H1 (cell line): ENCODE data around the gene LPP. TPM values are rescaled to one million over a fixed set of nuclear protein-coding genes. Genes with fewer than 3 reads are reported as not detected.

Source experiments
- CTCF ChIA-PET: fragments of 300-600 bp; sonication (Branson Sonifier 250); formaldehyde crosslinking; loops from one replicate; lab custom pipeline; 2021; ENCODE audit not compliant: partially characterized antibody; lab: Charles Lee
- POLR2A ChIA-PET: fragments of 300-600 bp; sonication (Branson Sonifier 250); formaldehyde crosslinking; loops from one replicate; lab custom pipeline; 2021; ENCODE audit warnings: inconsistent platforms; ENCODE audit not compliant: partially characterized antibody; lab: Charles Lee
- DNase-seq, 2 experiments: peaks; one replicate each; pipeline versions ENCODE4 v3.0.0 to v3.0.0-alpha.2; 2010 to 2022; ENCODE audit warnings: low spot score in 2 of 2, low read depth in 1 of 2, mixed read lengths in 1 of 2
- FAIRE-seq: peaks from 2 replicates; lab custom pipeline; 2011; peaks lifted over from hg19 to GRCh38; lab: Jason Lieb, UNC
- H2AFZ ChIP-seq: 2 replicates; pipeline ENCODE4 v1.8.1; 2012; ENCODE audit warnings: low read length, inconsistent platforms
- H2AK5ac ChIP-seq: 2 replicates; pipeline ENCODE4 v1.6.1; 2013; ENCODE audit warnings: low read depth, low read length
- H2BK120ac ChIP-seq: replicated peaks from 2 replicates; pipeline ENCODE3; 2013; ENCODE audit warnings: low read depth, low read length, inconsistent platforms
- H2BK12ac ChIP-seq: 2 replicates; pipeline ENCODE4 v1.6.1; 2013; ENCODE audit warnings: low read depth, low read length
- H2BK15ac ChIP-seq: 2 replicates; pipeline ENCODE4 v1.6.1; 2013; ENCODE audit warnings: low read length
- H2BK20ac ChIP-seq: 2 replicates; pipeline ENCODE4 v1.6.1; 2013; ENCODE audit warnings: low read length
- H2BK5ac ChIP-seq: 2 replicates; pipeline ENCODE4 v1.6.1; 2013; ENCODE audit warnings: low read depth, low read length
- H3K14ac ChIP-seq: 2 replicates; pipeline ENCODE4 v1.6.1; 2013; ENCODE audit warnings: inconsistent platforms; ENCODE audit not compliant: insufficient read length
- H3K18ac ChIP-seq: 2 replicates; pipeline ENCODE4 v1.6.1; 2013; ENCODE audit warnings: low read length; ENCODE audit errors: extremely low read depth
- H3K23ac ChIP-seq: 2 replicates; pipeline ENCODE4 v1.6.1; 2013; ENCODE audit warnings: inconsistent platforms; ENCODE audit not compliant: insufficient read length
- H3K23me2 ChIP-seq: 2 replicates; pipeline ENCODE4 v1.6.1; 2013; ENCODE audit warnings: low read depth, low read length
- H3K27ac ChIP-seq: 2 replicates; pipeline ENCODE4 v1.6.1; 2011; ENCODE audit warnings: low read depth, low read length, inconsistent platforms
- H3K27me3 ChIP-seq, 4 experiments: replicated peaks in 1 of 4; 1 replicate in 1 of 4; 2 replicates in 3 of 4; pipeline versions ENCODE4 v1.6.1 to v1.8.1; 2011 to 2013; ENCODE audit warnings: low read length in 3 of 4, mild to moderate bottlenecking in 3 of 4, inconsistent platforms in 2 of 4, mixed read lengths in 2 of 4, moderate library complexity in 1 of 4; ENCODE audit not compliant: control insufficient read depth in 3 of 4, insufficient read depth in 3 of 4; ENCODE audit errors: extremely low read depth in 1 of 4
- H3K36me3 ChIP-seq, 4 experiments: 2 replicates each; pipeline versions ENCODE4 v1.6.1 to v1.8.1; 2011 to 2013; ENCODE audit warnings: mild to moderate bottlenecking in 4 of 4, low read length in 3 of 4, moderate library complexity in 2 of 4, control low read depth in 1 of 4, inconsistent platforms in 1 of 4; ENCODE audit not compliant: insufficient read depth in 4 of 4, control insufficient read depth in 2 of 4
- H3K4ac ChIP-seq: replicated peaks from 2 replicates; pipeline ENCODE3; 2013; ENCODE audit warnings: low read length, low read depth, mixed read lengths, inconsistent platforms; ENCODE audit not compliant: insufficient read length
- H3K4me1 ChIP-seq, 4 experiments: replicated peaks in 1 of 4; 1 replicate in 1 of 4; 2 replicates in 3 of 4; pipeline versions ENCODE4 v1.6.1 to v1.8.1; 2011 to 2013; ENCODE audit warnings: low read length in 3 of 4, inconsistent platforms in 2 of 4, mixed read lengths in 1 of 4; ENCODE audit not compliant: insufficient read depth in 4 of 4, control insufficient read depth in 3 of 4
- H3K4me2 ChIP-seq, 2 experiments: 2 replicates each; pipeline versions ENCODE4 v1.6.1 to v1.8.1; 2011 to 2013; ENCODE audit warnings: low read depth in 2 of 2, low read length in 2 of 2, control low read depth in 1 of 2, inconsistent platforms in 1 of 2, mild to moderate bottlenecking in 1 of 2; ENCODE audit not compliant: insufficient read depth in 1 of 2
- H3K4me3 ChIP-seq, 4 experiments: fragments of 200-600, 300-600 bp in 1 of 4; sonication (generic), shearing (Covaris generic), sonication (Bioruptor Twin) in 1 of 4; 2 replicates each; pipeline versions ENCODE4 v1.5.1 to v1.8.1; 2011 to 2016; ENCODE audit warnings: low read length in 4 of 4, low read depth in 3 of 4, control low read depth in 2 of 4, inconsistent platforms in 2 of 4, mild to moderate bottlenecking in 2 of 4, mixed read lengths in 1 of 4, moderate library complexity in 1 of 4; ENCODE audit not compliant: insufficient read depth in 2 of 4; ENCODE audit errors: extremely low read depth in 1 of 4
- H3K56ac ChIP-seq: replicated peaks from 2 replicates; pipeline ENCODE3; 2013; ENCODE audit warnings: low read depth, mild to moderate bottlenecking, mixed read lengths, low read length, inconsistent platforms; ENCODE audit not compliant: insufficient read length
- H3K79me1 ChIP-seq: 2 replicates; pipeline ENCODE4 v1.6.1; 2013; ENCODE audit warnings: low read depth, low read length, control low read depth
- H3K79me2 ChIP-seq, 2 experiments: 2 replicates each; pipeline versions ENCODE4 v1.6.1 to v1.8.1; 2012 to 2013; ENCODE audit warnings: low read length in 2 of 2, mild to moderate bottlenecking in 2 of 2, inconsistent platforms in 1 of 2; ENCODE audit not compliant: insufficient read depth in 2 of 2, control insufficient read depth in 1 of 2
- H3K9ac ChIP-seq, 4 experiments: replicated peaks in 1 of 4; 1 replicate in 1 of 4; 2 replicates in 3 of 4; pipeline versions ENCODE4 v1.6.1 to v1.8.1; 2011 to 2013; ENCODE audit warnings: low read depth in 3 of 4, low read length in 3 of 4, control low read depth in 2 of 4, mild to moderate bottlenecking in 2 of 4, moderate library complexity in 2 of 4, inconsistent platforms in 1 of 4; ENCODE audit errors: extremely low read depth in 1 of 4
- H3K9me3 ChIP-seq, 2 experiments: 2 replicates each; pipeline versions ENCODE4 v1.6.1 to v1.8.1; 2012 to 2013; ENCODE audit warnings: mild to moderate bottlenecking in 2 of 2, moderate library complexity in 2 of 2, control low read depth in 1 of 2, inconsistent platforms in 1 of 2, low read depth in 1 of 2, low read length in 1 of 2, mixed read lengths in 1 of 2; ENCODE audit not compliant: insufficient read depth in 2 of 2
- H4K20me1 ChIP-seq, 2 experiments: replicated peaks in 1 of 2; 2 replicates each; pipeline versions ENCODE3 to v1.8.1; 2011 to 2013; ENCODE audit warnings: inconsistent platforms in 2 of 2, low read length in 2 of 2, mild to moderate bottlenecking in 1 of 2; ENCODE audit not compliant: insufficient read depth in 2 of 2, control insufficient read depth in 1 of 2
- H4K5ac ChIP-seq: 2 replicates; pipeline ENCODE4 v1.6.1; 2013; ENCODE audit warnings: low read length, low read depth, mixed read lengths, inconsistent platforms; ENCODE audit not compliant: insufficient read length
- H4K8ac ChIP-seq: 2 replicates; pipeline ENCODE4 v1.8.0; 2013; ENCODE audit warnings: mild to moderate bottlenecking, moderate library complexity, low read length, inconsistent platforms; ENCODE audit not compliant: insufficient read depth; ENCODE audit errors: extremely low read depth
- H4K91ac ChIP-seq: replicated peaks from 2 replicates; pipeline ENCODE3; 2013; ENCODE audit warnings: low read length, mixed read lengths, inconsistent platforms; ENCODE audit not compliant: insufficient read length
- BACH1 ChIP-seq: IDR thresholded peaks from 2 replicates; pipeline ENCODE4 v1.6.1; 2012; ENCODE audit warnings: low read length, improper control_type of control experiment
- CEBPB ChIP-seq: IDR thresholded peaks from 2 replicates; pipeline ENCODE4 v1.6.1; 2012; ENCODE audit warnings: low read depth, low read length
- CHD2 ChIP-seq: IDR thresholded peaks from 2 replicates; pipeline ENCODE4 v1.6.1; 2012; ENCODE audit warnings: low read length, improper control_type of control experiment
- CTBP2 ChIP-seq: IDR thresholded peaks from 2 replicates; pipeline ENCODE4 v1.7.0; 2011; ENCODE audit warnings: borderline replicate concordance, mild to moderate bottlenecking, moderate library complexity, mixed read lengths, low read length; ENCODE audit not compliant: insufficient read depth, insufficient read length
- FOSL1 ChIP-seq: IDR thresholded peaks from 2 replicates; pipeline ENCODE4 v1.6.1; 2011; ENCODE audit warnings: mild to moderate bottlenecking, low read depth, low read length, moderate library complexity; ENCODE audit not compliant: insufficient read depth
- GTF2F1 ChIP-seq: IDR thresholded peaks from 2 replicates; pipeline ENCODE4 v1.6.1; 2012; ENCODE audit warnings: low read depth, low read length, improper control_type of control experiment, borderline replicate concordance
- HDAC6 ChIP-seq: IDR thresholded peaks from one replicate; pipeline ENCODE4 v1.7.1; 2012; ENCODE audit warnings: low read depth, mild to moderate bottlenecking, inconsistent platforms, low read length, moderate library complexity
- JUND ChIP-seq: IDR thresholded peaks from 2 replicates; pipeline ENCODE4 v1.6.1; 2011; ENCODE audit warnings: mild to moderate bottlenecking, improper control_type of control experiment, low read length
- KDM1A ChIP-seq: fragments of 200-600, 300-600 bp; sonication (generic); IDR thresholded peaks from 2 replicates; pipeline ENCODE4 v1.7.1; 2016; ENCODE audit warnings: mild to moderate bottlenecking, low read length, borderline replicate concordance
- MAFK ChIP-seq: IDR thresholded peaks from 2 replicates; pipeline ENCODE4 v1.6.1; 2012; ENCODE audit warnings: low read depth, mild to moderate bottlenecking, improper control_type of control experiment, low read length
- RXRA ChIP-seq: IDR thresholded peaks from 2 replicates; pipeline ENCODE4 v1.6.1; 2011; ENCODE audit warnings: low read depth, mild to moderate bottlenecking, low read length, moderate library complexity; ENCODE audit not compliant: insufficient read depth
- SP4 ChIP-seq: IDR thresholded peaks from 2 replicates; pipeline ENCODE4 v1.6.1; 2012; ENCODE audit warnings: low read length, inconsistent platforms
- SRF ChIP-seq: IDR thresholded peaks from 2 replicates; pipeline ENCODE4 v1.6.1; 2011; ENCODE audit warnings: mild to moderate bottlenecking, low read depth, low read length, moderate library complexity
- TCF12 ChIP-seq: IDR thresholded peaks from 2 replicates; pipeline ENCODE4 v1.6.1; 2011; ENCODE audit warnings: low read depth, mild to moderate bottlenecking, low read length
- TEAD4 ChIP-seq: IDR thresholded peaks from 2 replicates; pipeline ENCODE4 v1.6.1; 2012; ENCODE audit warnings: low read depth, low read length, inconsistent platforms, mixed read lengths
- WGBS, 2 experiments: shearing (Covaris generic) in 1 of 2; methylation state at CpG; one replicate each; pipeline versions ENCODE4 v1.1.6 to v1.1.7; 2013 to 2015; ENCODE audit warnings: low lambda C conversion rate in 2 of 2, mixed read lengths in 2 of 2, inconsistent platforms in 1 of 2, low coverage in 1 of 2, missing lambda C conversion rate in 1 of 2; ENCODE audit not compliant: insufficient replicate concordance in 2 of 2, insufficient coverage in 1 of 2, insufficient read length in 1 of 2; ENCODE audit errors: extremely low coverage in 1 of 2, missing lambda C conversion rate in 1 of 2; 5-methylcytosine and 5-hydroxymethylcytosine counted together
- polyA plus RNA-seq, 7 experiments: library from polyadenylated mRNA; depleted of rRNA in 3 of 7; stranded (reverse) in 5 of 7; unstranded in 2 of 7; fragments of >200 nt in 5 of 7; fragments of 200-250 nt in 2 of 7; gene quantifications; 1 replicate in 5 of 7; 2 replicates in 1 of 7; 4 replicates in 1 of 7; pipeline versions ENCODE4 v1.2.1 to v1.2.3, GENCODE V29; 2011 to 2013; ENCODE audit warnings: missing spikeins in 2 of 7, mixed read lengths in 2 of 7
- total RNA-seq: library from RNA; stranded (reverse); fragmentation: NEBNext Ultra II Directional; extraction: Animal tissue kit (Norgen Biotek cat#: 25700); gene quantifications from 2 replicates; pipeline ENCODE4 v1.2.1, GENCODE V29; 2021

Gene LPP
- total and polyA plus RNA-seq, 2 of the 8 experiments (the other 6 are each of a cell fraction or from before 2014, with no cell fraction given), result 10.0 to 53.3 TPM

- no peaks in the 10 kb centered on the region for H3K27me3 ChIP-seq
- no peak overlapping the region for H3K4ac ChIP-seq
- no peak overlapping the region for H2BK20ac ChIP-seq
- H3K36me3 ChIP-seq, result no peaks in the 10 kb centered on the region
- H2AK5ac ChIP-seq, result no peak overlapping the region
- no peak overlapping the region for H3K27ac ChIP-seq
- no peaks in the 10 kb centered on the region for H3K79me2 ChIP-seq
- no peak overlapping the region for H4K91ac ChIP-seq
- 89% methylated on average over 2 of the region's 2 CpGs; no CpG with 5 or more reads in 1 of the 2 experiments for WGBS, 2 experiments
- no peaks in the 10 kb centered on the region; the same call in 1 of the 2 replicates for H3K23me2 ChIP-seq
- H3K14ac ChIP-seq, result no peak overlapping the region
- H2BK5ac ChIP-seq, result no peak overlapping the region
- H3K9me3 ChIP-seq, result no peaks in the 10 kb centered on the region
- TF ChIP-seq HDAC6 (no peak), TCF12 (no peak), SP4 (no peak), CEBPB (no peak), SRF (no peak), CHD2 (no peak), RXRA (no peak), TEAD4 (no peak), CTBP2 (no peak), GTF2F1 (no peak), BACH1 (no peak), FOSL1 (no peak), KDM1A (no peak), MAFK (no peak), JUND (no peak)
- no peak overlapping the region for H2BK15ac ChIP-seq
- FAIRE-seq (no peak), DNase-seq (no peak)
- ChIA-PET POLR2A (no interaction called here), CTCF (interaction anchor here (0.7 to 0.9 kb wide), 2 partner anchors 372 to 1080 kb away, joined by 3 read pairs; no protein-coding TSS in a partner anchor)
- no peak overlapping the region for H4K5ac ChIP-seq
- no peak overlapping the region for H4K8ac ChIP-seq
- no peak overlapping the region for H3K4me3 ChIP-seq
- H3K9ac ChIP-seq, result no peak overlapping the region
- no peaks in the 10 kb centered on the region for H3K4me1 ChIP-seq
- no peak overlapping the region for H2BK12ac ChIP-seq
- no peak overlapping the region for H3K4me2 ChIP-seq
- no peak overlapping the region for H3K18ac ChIP-seq
- H2AFZ ChIP-seq, result no peak overlapping the region
- H3K79me1 ChIP-seq, result no peaks in the 10 kb centered on the region
- no peak overlapping the region for H3K56ac ChIP-seq
- no peak overlapping the region for H2BK120ac ChIP-seq
- H4K20me1 ChIP-seq, result no peaks in the 10 kb centered on the region
- H3K23ac ChIP-seq, result no peak overlapping the region
Measured at GRCh38 chr3:188818282-188818681, 664.3 kb downstream of the LPP start.
